H1 (cell line): ENCODE measurements around the gene CAMTA2. TPM values are rescaled to one million over a fixed set of nuclear protein-coding genes. Genes with fewer than 3 reads are reported as not detected.

Source experiments
- CEBPB ChIP-seq: IDR thresholded peaks from 2 replicates; pipeline ENCODE4 v1.6.1; 2012; ENCODE audit warnings: low read depth, low read length
- CREB1 ChIP-seq: IDR thresholded peaks from 2 replicates; pipeline ENCODE4 v1.6.1; 2012; ENCODE audit warnings: inconsistent platforms
- FOSL1 ChIP-seq: IDR thresholded peaks from 2 replicates; pipeline ENCODE4 v1.6.1; 2011; ENCODE audit warnings: mild to moderate bottlenecking, low read depth, low read length, moderate library complexity; ENCODE audit not compliant: insufficient read depth
- HDAC2 ChIP-seq, 2 experiments: fragments of 300-600 bp in 1 of 2; sonication (generic) in 1 of 2; IDR thresholded peaks; 2 replicates each; pipeline ENCODE4 v1.6.1; 2011 to 2012; ENCODE audit warnings: low read depth in 2 of 2, low read length in 2 of 2, mild to moderate bottlenecking in 2 of 2, moderate library complexity in 2 of 2, borderline replicate concordance in 1 of 2, inconsistent platforms in 1 of 2
- KDM1A ChIP-seq: fragments of 200-600, 300-600 bp; sonication (generic); IDR thresholded peaks from 2 replicates; pipeline ENCODE4 v1.7.1; 2016; ENCODE audit warnings: mild to moderate bottlenecking, low read length, borderline replicate concordance
- KDM4A ChIP-seq: IDR thresholded peaks from one replicate; pipeline ENCODE4 v1.7.1; 2012; ENCODE audit warnings: low read depth, mild to moderate bottlenecking, moderate library complexity, low read length, inconsistent platforms; ENCODE audit not compliant: severe bottlenecking
- NRF1 ChIP-seq: IDR thresholded peaks from 2 replicates; pipeline ENCODE4 v1.6.1; 2011; ENCODE audit warnings: mild to moderate bottlenecking, low read depth, low read length, improper control_type of control experiment
- RXRA ChIP-seq: IDR thresholded peaks from 2 replicates; pipeline ENCODE4 v1.6.1; 2011; ENCODE audit warnings: low read depth, mild to moderate bottlenecking, low read length, moderate library complexity; ENCODE audit not compliant: insufficient read depth
- SP1 ChIP-seq: IDR thresholded peaks from 2 replicates; pipeline ENCODE4 v1.6.1; 2011; ENCODE audit warnings: low read depth, low read length
- SP2 ChIP-seq: IDR thresholded peaks from 2 replicates; pipeline ENCODE4 v1.6.1; 2012; ENCODE audit warnings: mild to moderate bottlenecking, low read length, inconsistent platforms
- TBP ChIP-seq: IDR thresholded peaks from 2 replicates; pipeline ENCODE4 v1.6.1; 2011; ENCODE audit warnings: low read depth, low read length, improper control_type of control experiment
- ZNF274 ChIP-seq: IDR thresholded peaks from 2 replicates; pipeline ENCODE4 v1.7.0; 2012; ENCODE audit warnings: low read length, borderline replicate concordance; ENCODE audit errors: extremely low read depth
- polyA plus RNA-seq, 7 experiments: library from polyadenylated mRNA; depleted of rRNA in 3 of 7; stranded (reverse) in 5 of 7; unstranded in 2 of 7; fragments of >200 nt in 5 of 7; fragments of 200-250 nt in 2 of 7; gene quantifications; 1 replicate in 5 of 7; 2 replicates in 1 of 7; 4 replicates in 1 of 7; pipeline versions ENCODE4 v1.2.1 to v1.2.3, GENCODE V29; 2011 to 2013; ENCODE audit warnings: missing spikeins in 2 of 7, mixed read lengths in 2 of 7
- total RNA-seq: library from RNA; stranded (reverse); fragmentation: NEBNext Ultra II Directional; extraction: Animal tissue kit (Norgen Biotek cat#: 25700); gene quantifications from 2 replicates; pipeline ENCODE4 v1.2.1, GENCODE V29; 2021
- TF ChIP-seq, protein P1 (sequence below): fragments of 300-600 bp; sonication (generic); IDR thresholded peaks from 2 replicates; pipeline ENCODE4 v1.7.1; 2012; ENCODE audit warnings: low read length, moderate library complexity, mild to moderate bottlenecking, inconsistent platforms; ENCODE audit not compliant: insufficient replicate concordance

Gene CAMTA2
- total and polyA plus RNA-seq, 2 of the 8 experiments (the other 6 are each of a cell fraction or from before 2014, with no cell fraction given): 5.5 to 12.0 TPM

DNA sequence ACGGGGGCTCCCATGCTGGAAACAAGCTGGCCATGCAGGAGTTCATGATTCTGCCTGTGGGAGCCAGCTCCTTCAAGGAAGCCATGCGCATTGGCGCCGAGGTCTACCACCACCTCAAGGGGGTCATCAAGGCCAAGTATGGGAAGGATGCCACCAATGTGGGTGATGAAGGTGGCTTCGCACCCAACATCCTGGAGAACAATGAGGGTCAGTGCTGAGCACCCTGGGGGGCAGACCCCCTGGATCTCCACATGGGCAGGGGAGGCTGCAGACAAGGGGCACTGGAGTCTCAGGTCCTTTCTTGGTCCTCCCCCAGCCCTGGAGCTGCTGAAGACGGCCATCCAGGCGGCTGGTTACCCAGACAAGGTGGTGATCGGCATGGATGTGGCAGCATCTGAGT is 32.4 kb downstream of the CAMTA2 start (continued):
- TF ChIP-seq, protein P1, sequence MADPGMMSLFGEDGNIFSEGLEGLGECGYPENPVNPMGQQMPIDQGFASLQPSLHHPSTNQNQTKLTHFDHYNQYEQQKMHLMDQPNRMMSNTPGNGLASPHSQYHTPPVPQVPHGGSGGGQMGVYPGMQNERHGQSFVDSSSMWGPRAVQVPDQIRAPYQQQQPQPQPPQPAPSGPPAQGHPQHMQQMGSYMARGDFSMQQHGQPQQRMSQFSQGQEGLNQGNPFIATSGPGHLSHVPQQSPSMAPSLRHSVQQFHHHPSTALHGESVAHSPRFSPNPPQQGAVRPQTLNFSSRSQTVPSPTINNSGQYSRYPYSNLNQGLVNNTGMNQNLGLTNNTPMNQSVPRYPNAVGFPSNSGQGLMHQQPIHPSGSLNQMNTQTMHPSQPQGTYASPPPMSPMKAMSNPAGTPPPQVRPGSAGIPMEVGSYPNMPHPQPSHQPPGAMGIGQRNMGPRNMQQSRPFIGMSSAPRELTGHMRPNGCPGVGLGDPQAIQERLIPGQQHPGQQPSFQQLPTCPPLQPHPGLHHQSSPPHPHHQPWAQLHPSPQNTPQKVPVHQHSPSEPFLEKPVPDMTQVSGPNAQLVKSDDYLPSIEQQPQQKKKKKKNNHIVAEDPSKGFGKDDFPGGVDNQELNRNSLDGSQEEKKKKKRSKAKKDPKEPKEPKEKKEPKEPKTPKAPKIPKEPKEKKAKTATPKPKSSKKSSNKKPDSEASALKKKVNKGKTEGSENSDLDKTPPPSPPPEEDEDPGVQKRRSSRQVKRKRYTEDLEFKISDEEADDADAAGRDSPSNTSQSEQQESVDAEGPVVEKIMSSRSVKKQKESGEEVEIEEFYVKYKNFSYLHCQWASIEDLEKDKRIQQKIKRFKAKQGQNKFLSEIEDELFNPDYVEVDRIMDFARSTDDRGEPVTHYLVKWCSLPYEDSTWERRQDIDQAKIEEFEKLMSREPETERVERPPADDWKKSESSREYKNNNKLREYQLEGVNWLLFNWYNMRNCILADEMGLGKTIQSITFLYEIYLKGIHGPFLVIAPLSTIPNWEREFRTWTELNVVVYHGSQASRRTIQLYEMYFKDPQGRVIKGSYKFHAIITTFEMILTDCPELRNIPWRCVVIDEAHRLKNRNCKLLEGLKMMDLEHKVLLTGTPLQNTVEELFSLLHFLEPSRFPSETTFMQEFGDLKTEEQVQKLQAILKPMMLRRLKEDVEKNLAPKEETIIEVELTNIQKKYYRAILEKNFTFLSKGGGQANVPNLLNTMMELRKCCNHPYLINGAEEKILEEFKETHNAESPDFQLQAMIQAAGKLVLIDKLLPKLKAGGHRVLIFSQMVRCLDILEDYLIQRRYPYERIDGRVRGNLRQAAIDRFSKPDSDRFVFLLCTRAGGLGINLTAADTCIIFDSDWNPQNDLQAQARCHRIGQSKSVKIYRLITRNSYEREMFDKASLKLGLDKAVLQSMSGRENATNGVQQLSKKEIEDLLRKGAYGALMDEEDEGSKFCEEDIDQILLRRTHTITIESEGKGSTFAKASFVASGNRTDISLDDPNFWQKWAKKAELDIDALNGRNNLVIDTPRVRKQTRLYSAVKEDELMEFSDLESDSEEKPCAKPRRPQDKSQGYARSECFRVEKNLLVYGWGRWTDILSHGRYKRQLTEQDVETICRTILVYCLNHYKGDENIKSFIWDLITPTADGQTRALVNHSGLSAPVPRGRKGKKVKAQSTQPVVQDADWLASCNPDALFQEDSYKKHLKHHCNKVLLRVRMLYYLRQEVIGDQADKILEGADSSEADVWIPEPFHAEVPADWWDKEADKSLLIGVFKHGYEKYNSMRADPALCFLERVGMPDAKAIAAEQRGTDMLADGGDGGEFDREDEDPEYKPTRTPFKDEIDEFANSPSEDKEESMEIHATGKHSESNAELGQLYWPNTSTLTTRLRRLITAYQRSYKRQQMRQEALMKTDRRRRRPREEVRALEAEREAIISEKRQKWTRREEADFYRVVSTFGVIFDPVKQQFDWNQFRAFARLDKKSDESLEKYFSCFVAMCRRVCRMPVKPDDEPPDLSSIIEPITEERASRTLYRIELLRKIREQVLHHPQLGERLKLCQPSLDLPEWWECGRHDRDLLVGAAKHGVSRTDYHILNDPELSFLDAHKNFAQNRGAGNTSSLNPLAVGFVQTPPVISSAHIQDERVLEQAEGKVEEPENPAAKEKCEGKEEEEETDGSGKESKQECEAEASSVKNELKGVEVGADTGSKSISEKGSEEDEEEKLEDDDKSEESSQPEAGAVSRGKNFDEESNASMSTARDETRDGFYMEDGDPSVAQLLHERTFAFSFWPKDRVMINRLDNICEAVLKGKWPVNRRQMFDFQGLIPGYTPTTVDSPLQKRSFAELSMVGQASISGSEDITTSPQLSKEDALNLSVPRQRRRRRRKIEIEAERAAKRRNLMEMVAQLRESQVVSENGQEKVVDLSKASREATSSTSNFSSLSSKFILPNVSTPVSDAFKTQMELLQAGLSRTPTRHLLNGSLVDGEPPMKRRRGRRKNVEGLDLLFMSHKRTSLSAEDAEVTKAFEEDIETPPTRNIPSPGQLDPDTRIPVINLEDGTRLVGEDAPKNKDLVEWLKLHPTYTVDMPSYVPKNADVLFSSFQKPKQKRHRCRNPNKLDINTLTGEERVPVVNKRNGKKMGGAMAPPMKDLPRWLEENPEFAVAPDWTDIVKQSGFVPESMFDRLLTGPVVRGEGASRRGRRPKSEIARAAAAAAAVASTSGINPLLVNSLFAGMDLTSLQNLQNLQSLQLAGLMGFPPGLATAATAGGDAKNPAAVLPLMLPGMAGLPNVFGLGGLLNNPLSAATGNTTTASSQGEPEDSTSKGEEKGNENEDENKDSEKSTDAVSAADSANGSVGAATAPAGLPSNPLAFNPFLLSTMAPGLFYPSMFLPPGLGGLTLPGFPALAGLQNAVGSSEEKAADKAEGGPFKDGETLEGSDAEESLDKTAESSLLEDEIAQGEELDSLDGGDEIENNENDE: no peak
- TF ChIP-seq CEBPB (no peak), KDM1A (no peak), RXRA (no peak), HDAC2 (IDR thresholded peaks at IDR 0.05; ENCODE audit: borderline replicate concordance in 1 of 2, low read depth in 2 of 2, low read length in 2 of 2) (no peak), CREB1 (no peak), FOSL1 (no peak), ZNF274 (no peak), SP2 (no peak), TBP (no peak), NRF1 (no peak), SP1 (no peak), KDM4A (no peak)
